NCI-H82 (cell line): ENCODE data around the gene GATA2.

Source experiments
- DNase-seq: peaks from one replicate; lab custom pipeline; 2025; lab: John Stamatoyannopoulos, UW

The GATA2 gene

DNA sequence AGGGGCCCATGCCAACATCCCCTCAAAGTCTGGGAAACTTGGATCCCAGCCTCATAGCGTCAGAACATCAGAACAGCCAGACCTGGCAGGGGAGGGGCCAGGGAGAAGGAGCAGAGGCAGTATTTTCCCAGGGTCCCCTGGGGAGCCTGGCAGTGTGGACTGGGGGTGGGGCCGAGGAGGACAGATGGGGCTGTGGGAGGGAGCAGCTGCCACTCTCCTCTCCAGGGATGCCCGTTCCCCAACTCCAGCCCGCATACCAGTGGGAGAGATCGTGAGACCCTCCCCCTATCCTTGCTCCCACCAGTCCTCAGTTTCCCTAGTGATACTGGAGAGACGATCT is 19.9 kb downstream of the GATA2 start:
- DNase-seq: peak; percentile 96

DNA sequence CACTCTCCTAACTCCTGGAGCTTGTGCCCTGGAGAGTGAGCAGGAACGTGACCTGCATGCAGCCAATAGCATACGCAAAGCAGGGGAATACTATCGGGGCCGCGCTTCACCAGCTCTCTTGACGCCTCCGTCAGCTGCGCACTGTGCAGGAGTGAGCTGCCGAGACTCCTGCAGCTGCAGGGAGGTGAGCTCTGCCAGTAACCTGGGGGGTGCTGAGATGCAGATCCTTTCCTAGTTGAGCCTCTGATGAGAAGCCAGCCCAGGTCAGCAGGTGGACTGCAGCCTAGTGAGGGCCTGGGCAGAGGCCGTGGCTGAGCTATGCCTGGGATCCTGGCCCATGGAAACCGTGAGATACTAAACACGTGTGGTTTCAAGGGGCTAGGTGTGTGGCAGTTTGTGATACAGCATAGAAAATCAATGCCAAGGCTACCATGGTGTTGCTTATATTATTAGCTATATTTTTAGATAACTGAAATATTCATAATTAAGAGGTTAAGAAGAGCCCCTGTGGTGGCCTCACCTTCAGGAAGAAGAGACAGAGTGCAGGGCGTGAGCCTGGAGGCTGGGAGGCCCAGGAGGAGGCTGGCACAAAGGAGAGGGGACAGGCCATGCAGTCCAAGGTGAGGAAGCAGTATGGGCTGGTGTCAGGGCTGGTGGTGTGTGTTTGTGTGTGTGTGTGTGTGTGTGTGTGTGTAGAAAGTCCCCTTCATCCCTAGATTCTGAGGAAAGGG is 20.4 kb downstream of the GATA2 start:
- DNase-seq: no peak

DNA sequence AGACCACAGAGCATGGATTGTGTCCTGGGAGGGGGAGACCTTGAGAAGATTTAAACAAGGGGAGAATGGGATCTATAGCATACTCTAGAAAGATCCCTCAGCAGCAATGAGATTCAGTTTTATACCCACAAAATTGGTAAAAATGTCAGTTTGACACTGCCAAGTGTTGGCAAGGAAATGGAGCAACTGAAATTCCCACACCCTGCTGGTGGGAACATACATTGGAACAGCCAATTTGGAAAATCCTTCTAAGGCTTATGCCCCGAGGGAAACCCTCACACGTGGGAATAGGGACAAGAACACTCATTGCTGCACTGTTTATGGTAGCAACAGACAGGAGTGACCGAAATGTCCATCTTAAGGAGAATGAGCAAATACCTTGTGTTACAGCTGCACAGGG is 21.3 kb downstream of the GATA2 start:
- no peak for DNase-seq

DNA sequence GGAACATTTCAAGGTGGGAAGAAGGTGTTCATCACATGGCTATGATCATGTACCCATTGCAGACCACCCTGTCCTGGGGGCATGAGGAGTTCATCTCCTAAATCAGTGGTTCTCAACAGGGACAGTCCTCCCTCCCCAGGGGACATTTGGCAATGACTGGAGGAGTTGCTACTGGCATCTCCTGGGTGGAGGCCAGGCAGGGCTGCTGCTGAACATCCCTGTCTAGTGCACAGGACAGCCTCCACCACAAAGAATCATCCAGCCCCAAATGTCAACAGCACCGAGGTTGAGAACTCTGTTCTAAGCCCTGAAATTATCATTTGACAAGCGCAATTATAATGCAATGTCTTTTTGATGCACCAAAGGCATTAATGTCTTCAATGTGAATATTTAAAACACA is 21.9 kb downstream of the GATA2 start:
- no peak for DNase-seq

DNA sequence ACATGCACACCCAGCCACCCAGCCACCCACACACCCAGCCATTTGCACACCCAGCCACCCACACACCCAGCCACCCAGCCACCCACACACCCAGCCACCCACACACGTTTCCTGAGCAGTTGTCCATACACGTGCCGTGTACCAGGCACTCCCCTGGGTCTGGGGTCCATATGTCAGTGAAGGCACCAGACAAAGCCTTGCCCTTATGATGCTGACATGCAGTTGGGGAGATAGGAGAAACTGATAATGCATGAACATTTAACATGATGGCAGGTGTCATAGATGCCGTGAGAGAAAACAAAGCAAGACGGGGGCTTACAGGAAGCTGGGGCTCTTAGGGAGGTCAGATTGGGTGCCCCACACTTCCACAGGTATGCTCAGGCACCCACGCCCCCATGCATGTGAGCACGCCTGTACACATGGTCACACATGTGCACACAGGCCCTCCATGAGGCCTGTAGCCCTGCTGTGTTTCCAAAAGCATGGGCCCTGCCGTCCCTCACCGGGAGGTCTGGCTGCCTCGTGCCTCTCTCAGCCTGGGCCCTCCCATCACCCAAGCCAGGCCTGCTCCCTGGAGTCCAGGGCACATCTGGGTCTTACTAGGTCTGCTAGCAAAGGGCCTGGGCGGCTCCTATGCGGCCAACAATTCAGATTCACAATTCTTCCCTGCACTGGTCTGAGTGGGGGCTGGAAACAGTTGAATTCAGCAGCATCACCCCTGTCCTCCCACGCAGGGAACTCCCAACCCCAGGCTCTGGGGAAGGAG is 22.7 kb downstream of the GATA2 start:
- DNase-seq: no peak

DNA sequence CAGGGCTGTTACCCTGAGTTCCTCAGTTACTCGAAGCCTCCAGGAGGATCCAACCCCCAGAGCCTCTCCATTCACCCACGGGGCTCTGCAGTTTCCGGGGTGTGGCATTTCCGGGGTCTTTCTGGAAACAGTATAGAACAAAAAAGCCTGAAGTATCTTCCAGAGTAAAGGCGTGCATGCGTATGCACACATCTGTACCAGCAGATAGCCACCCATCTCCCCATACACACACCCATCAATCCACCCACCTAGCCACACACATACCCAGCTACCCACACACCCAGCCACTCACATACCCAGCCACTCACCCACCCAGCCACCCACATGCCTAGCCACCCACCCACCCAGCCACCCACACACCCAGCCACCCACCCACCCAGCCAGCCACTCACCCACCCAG is 23.4 kb downstream of the GATA2 start:
- no peak for DNase-seq

DNA sequence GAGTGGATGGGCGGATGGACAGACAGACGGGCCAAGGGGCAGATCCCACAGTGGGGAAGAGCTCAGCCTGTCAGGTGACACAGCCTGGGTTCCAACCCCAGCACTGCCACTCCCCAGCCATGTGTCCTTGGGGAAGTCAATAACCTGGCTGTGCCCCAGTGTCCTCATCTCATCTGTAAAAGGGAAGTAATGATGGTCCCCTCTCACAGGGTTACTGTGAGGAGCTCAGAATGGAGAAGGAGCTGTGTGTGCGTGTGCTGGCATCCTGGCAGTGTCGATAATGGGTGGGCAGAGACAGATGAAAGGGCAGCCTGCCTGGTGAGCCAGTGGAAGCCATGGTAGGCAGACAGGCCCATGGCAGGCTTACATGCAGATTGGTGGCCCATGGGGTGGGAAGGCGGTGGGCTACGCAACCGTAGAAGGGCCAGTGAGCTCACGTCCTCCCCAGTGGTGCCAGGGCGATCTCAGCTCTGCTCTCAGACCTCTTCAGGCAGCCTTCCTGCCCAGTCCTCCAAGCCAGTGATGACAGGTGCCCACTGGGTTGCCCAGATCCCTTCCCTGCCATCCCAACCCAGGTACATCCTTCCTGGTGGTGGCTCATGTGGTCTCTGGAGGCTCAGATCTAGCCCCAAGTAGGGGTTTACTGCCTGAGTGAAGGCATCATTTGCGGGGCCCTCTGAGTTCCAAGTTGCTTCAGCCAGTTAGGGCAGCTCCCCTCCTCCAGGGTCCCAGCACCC is 24.0 kb downstream of the GATA2 start:
- DNase-seq: no peak

DNA sequence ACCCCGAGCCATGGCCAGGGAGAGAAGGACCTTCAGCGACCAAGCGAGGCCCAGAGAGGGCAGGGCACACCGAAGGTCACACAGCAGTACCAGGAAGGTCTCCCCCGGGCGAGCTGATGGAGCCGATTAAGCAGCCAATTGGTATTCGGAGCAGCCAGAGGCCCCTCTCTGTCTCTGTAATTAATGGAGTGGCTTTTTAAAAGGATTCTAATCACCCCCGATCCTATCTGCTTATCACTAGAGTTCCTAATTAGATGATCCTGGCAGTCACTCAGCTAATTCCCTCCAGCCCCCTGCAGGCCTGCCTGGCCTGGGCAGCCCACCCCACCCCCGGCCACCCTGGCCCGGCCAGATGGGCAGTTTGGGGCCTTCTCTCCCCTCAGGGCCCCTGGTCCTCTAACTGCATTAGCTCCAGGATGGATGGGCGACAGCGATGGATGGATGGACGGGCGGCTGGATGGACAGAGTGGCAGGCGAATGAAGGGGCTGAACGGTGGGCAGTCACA is 24.7 kb downstream of the GATA2 start:
- peak; percentile 99 for DNase-seq

DNA sequence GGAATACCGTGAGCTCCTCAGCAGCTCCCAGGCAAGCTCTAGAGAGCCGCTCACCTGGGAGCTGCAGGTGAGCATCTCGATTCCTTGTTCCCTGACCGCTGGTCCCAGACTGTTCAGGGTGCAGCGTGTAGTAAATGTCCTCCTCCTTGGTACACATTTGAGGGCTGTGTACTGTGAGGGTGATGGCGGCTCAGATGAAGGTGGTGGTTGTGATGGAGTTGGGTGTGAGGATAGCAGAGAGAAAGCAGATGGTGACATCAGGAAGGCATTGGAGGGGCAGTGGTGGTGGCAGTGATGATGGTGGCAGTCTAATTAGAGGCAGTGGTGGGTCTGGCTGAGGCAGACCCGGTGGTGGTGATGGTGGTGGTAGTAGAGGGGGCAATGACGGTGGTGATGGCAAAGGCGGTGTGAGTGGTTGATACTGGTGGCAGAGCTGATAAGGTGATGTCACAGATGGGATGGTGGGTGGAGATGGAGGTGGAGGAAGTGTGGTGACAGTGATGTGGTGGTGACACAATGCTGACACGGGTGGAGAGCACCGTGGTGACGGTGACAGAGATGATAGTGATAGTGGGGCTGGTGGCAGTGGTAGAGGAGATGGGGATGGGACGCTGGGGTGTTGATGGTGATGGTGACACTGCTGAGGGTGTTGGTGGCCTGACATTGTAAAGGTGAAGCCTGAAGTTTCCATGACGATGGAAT is 26.0 kb downstream of the GATA2 start, which contains the start of gene DNAJB8:
TSS of gene DNAJB8 (minus strand) at position 51 of the 702 bp plus-strand sequence. CDS start 3,645 bp downstream, outside the sequence.
- DNase-seq: no peak

DNA sequence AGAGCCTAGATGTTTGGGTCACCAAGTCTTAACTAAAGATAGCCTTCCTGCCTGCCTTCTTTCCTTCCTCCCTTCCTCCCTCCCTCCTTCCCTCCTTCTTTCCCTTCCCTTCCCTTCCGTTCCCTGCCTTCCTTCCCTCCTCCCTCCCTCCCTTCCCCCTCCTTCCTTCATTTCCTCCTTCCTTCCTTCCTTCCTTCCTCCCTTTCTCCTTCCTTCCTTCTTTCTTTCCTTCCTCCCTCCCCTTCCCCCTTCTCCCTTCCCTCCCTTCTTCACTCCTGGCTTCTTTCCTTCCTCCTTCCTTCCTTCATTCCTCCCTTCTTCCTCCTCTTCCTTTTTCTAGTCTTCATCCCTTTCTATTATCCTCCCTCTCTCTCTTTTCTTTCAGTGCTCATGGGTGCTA is 28.3 kb downstream of the GATA2 start:
- no peak for DNase-seq

DNA sequence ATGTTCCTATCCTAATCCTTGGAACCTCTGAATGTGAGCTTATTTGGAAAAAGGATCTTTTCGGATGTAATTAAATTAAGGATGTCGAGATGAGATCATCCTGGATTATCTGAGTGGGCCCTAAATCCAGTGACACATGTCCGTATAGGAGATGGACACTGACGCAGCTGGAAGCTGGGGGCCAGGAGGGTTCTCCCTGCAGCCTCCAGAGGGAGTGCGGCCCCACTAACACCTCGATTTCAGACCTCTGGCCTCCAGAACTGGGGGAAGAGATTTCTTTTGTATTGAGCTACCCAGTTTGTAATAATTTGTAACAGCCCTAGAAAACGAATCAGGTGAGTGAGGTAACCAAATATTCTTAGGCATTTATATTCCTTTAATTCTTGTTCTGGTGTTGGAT is 28.8 kb downstream of the GATA2 start:
- DNase-seq: peak; percentile 91

DNA sequence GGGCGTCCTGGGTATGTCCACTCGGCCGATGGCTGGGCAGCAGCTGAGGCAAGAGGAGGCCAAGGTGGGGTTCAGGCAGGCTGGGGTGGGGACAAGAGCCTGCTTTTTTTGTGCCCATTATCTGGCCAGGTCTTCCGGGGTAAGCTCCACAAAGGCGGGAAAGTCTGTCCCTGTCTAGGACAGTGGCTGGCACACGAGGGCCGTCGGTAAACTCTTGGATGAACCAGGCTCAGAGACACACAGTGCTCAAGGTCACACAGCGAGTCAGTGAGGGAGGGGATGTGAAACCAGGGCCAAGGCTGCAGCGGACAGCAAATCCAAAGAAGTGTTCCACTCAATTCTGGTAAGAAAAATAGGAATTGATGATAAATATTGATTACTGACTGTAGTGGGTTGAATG is 29.2 kb downstream of the GATA2 start:
- DNase-seq: peak; percentile 74

DNA sequence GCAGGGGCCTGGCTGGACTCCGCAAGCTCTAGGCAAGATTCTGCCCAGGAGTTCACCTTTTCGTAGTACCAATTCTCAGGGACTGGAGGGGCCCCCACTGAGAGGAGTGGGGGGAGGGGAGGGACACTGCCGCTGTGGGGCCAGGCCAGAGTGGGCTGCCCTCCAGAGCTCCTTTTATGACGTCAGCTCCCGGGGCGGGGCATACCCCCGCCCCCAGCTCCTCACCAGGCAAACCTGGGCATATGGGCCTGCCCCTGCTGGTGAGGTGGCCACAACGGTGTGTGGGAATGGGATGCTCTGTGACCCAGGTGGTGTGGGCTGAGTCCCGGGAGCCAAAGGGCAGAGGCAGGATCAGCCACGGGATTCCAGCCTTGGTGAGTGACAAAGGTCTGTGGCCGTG is 29.6 kb downstream of the GATA2 start:
- DNase-seq: no peak

DNA sequence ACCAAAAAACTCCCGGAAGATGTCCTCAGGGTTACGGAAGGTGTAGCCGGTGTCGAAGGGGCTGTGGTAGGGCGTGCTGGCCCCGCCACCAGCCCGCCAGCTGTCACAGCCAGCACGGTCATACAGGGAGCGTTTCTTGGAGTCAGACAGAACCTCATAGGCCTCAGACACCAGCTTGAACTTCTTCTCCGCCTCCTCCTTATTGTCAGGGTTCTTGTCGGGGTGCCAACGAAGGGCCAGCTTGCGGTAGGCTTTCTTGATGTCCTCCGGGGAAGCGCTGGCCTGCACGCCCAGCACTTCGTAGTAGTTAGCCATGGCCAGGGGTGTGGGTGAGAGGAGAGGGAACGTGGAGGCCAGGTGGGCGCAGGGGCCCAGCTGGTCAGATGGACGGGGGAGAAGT is 30.1 kb downstream of the GATA2 start:
- DNase-seq: no peak

DNA sequence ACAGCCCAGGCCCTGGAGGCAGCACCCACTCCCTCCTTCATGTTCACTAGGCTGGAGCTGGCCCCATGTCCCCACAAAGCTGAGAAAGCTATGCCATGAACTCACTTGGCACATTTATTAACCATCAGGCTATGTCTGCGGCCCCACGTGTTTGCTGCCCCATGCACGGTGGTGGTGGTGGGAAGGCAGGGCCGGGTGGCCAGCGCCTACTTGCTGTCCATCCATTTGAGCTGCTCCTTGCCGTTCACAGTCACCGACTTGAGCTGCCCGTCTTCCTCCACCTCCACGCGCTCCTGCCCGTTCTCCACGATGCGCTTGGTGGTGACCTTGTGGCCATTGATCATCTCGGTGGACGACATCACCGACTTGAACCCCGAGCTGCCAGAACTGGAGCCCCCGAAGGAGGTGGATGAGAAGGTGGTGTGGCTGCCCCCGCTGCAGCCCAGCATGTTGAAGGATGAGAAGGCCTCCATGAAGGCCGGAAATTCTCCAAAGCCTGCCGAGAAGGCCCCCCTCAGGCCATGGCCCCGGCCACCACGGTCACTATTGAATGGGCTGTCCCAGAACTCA is 30.6 kb downstream of the GATA2 start:
- no peak for DNase-seq

DNA sequence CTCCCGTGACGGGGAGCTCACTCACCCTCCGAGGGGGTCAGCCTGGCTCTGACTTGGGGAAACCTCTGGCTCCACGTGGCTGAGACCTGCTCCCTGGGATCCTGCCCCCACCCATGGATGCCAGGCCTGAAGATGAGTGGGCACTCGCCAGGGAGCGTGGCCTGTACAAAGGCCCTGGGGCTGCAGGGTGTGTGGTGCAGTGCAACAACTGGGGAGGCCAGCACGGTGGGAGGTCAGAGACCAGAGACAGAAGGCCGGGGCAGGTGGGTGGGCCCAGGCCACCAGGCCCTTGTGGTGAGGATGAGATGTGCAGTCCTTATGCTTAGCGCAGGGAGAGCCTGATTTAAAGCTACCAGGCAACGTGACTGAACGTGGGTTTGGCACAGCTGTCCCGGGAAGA is 31.3 kb downstream of the GATA2 start:
- DNase-seq: peak; percentile 34

DNA sequence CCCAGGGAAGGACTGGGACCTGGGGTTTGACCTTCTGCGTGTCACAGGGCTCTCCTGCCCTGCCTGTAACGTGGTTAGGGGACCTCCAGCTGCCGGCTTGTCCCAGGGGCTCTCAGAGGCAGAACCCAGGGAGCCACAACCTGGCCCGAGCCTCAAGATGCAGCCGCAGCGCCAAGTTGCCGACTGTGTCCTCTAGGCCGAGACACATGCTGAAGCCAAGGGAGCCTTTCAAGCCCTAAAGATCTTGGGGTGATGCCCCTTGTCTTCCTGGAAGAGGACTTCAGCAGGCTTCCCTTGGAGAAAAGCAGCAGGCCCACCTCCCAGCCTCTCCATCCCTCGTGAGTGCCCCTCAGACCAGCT is 33.6 kb downstream of the GATA2 start:
- DNase-seq: no peak

DNA sequence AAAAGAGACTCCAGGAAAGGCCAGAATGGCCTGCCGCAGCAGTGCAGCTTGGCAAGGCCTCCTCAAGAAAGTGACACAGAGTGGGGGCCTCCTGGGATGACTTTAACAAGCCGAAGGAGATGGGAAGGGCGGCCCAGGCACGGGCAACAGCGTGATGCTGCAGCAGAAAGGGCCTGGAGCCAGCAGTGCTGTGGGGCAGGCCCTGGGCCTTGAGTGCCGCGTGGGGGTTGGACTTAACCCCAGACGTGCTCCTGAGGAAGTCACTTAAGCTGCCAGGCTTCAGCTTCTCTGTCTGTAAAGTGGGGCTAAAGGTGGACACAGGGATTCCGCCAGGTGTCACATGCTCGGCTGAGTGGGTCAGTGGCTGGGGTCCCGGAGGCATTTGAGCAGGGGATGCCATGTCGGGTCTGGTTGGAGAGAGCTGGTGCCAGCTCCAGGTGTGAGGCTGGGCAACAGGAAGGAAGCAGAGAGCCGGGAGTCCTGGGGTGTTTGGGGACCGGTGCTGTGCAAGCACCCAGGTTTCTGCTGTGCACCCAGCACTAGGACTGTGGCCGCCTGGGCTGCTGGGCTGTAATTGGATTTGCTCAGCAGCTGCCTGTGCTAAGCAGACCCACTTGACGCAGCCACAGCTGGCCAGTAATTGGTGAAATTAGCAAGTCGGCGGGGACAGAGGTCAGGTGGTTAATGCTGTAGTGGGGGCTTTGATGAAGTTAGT is 34.1 kb downstream of the GATA2 start:
- peak; percentile 94 for DNase-seq

DNA sequence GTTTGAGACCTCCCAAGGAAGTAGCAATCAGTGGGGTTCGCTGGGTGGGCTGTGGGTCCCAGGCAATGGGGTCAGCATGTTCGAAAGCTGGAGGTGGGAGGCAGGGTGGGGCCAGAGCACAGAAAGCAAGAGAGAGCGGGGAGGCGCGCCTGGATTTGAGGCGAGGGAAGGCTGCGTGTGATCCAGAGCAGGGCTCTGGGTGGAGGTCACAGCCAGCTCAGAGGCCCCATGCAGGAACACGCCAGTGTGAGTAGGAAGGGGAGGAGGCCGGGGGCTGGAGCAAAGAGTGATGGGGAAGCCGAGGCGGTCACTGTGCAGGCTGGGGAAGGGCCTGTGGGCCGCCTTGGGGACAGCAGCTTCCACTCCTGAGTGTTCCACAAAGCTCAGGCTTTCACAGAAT is 35.1 kb downstream of the GATA2 start:
- no peak for DNase-seq

DNA sequence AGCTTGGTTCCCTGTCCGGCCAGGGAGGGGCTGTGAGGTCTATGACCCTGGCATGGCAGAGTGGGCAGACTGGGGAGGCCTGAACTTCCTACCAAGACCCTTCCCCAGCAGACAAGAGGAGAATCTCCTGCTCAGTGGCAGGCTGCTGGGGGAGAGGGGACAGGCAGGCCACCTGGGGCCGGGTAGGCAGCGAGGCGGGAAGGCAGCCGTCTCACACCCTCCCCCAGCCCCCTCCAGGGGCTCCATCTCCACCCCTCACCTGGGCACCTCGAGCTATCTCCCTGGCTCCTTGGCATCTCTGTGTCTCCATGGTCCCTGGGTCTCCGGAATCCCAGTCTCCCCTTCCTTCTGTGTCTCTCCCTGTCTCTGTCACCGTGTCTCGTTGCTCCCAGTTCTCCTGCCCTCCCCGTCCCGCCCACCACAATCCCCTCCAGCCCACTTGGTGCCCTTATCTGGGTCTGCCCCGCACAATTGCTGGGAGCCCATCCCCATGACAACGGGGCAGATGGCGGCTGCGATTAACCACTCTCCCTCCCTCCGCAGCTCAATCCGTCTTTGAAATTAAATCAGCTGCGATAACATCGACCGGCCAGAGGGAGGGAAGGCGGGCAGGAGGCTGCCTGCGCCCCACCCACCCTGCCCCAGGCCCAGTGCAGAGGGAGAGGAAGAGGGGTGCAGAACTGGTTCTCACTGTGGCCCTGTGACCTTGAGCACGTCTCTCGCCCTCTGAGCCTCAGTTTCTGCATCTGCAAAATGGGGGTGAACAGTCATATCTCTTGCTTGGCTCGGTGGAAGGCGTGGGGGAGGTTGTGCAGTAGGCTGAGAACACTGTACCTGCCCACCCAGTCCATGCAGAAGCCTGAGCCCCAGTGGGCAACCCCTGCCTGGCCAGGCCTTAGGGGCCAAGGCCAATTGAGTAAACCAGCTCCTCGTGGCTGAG is 36.0 kb downstream of the GATA2 start:
- DNase-seq: peak; percentile 98
